Large intestine (tissue), 3 donors: ENCODE measurements around the gene CCKAR. TPM values are rescaled to one million over a fixed set of nuclear protein-coding genes. Genes with fewer than 3 reads are reported as not detected.

Experiments
- DNase-seq, 2 donors: peaks; one replicate each; pipeline versions ENCODE4 v3.0.0 to v3.0.0-alpha.2; 2013
- H3K27ac ChIP-seq: one replicate; pipeline ENCODE4 v1.5.1; 2013; ENCODE audit warnings: low read length
- H3K27me3 ChIP-seq: 2 replicates; pipeline ENCODE4 v1.6.1; 2013; ENCODE audit warnings: low read length; ENCODE audit not compliant: control insufficient read depth, insufficient read depth
- H3K36me3 ChIP-seq: 2 replicates; pipeline ENCODE4 v1.6.1; 2013; ENCODE audit warnings: low read length; ENCODE audit not compliant: control insufficient read depth, insufficient read depth
- H3K4me1 ChIP-seq: one replicate; pipeline ENCODE4 v1.6.1; 2013; ENCODE audit warnings: low read length; ENCODE audit not compliant: control insufficient read depth, insufficient read depth
- H3K4me3 ChIP-seq: one replicate; pipeline ENCODE4 v1.5.1; 2013; ENCODE audit warnings: low read length
- H3K9me3 ChIP-seq: one replicate; pipeline ENCODE4 v1.6.1; 2013; ENCODE audit warnings: mild to moderate bottlenecking, low read depth, low read length, moderate library complexity; ENCODE audit not compliant: control insufficient read depth
- WGBS: methylation state at CpG from one replicate; pipeline ENCODE4 v1.1.5; 2013; ENCODE audit warnings: low lambda C conversion rate; ENCODE audit not compliant: insufficient coverage; 5-methylcytosine and 5-hydroxymethylcytosine counted together
- polyA plus RNA-seq: library from polyadenylated mRNA; unstranded; fragments of 120-200 nt; gene quantifications from one replicate; pipeline ENCODE4 v1.2.1, GENCODE V29; 2013

The CCKAR gene
- polyA plus RNA-seq, 1 donor, result 0.52 TPM

DNA sequence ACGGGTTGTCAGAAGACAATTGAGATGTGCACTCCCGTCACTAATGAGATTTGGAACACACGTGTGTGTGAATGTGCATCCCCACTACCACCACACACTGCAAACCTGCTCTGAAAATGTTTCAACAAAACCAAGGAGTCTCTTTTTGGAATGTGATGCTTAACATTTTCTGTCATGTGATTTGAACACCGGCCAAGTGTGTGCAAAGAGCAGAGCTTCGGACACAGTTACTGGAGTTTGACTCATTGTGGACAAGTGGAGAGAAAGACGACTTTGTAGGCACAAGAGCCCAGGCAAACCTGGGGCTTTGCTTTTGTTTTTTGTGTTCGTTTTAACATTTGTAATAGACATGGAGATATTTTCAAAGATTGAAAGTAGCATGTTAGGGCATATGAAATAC is 49.2 kb downstream of the CCKAR start:
- H3K36me3 ChIP-seq, result peaks cover 12% of the 10 kb centered on the region
- no CpG with 5 or more reads among the region's 7 CpGs for WGBS
- H3K4me1 ChIP-seq, result no peaks in the 10 kb centered on the region
- DNase-seq, result no peak
- no peak overlapping the region for H3K27ac ChIP-seq
- no peaks in the 10 kb centered on the region for H3K9me3 ChIP-seq
- no peak overlapping the region for H3K4me3 ChIP-seq
- no peaks in the 10 kb centered on the region for H3K27me3 ChIP-seq

DNA sequence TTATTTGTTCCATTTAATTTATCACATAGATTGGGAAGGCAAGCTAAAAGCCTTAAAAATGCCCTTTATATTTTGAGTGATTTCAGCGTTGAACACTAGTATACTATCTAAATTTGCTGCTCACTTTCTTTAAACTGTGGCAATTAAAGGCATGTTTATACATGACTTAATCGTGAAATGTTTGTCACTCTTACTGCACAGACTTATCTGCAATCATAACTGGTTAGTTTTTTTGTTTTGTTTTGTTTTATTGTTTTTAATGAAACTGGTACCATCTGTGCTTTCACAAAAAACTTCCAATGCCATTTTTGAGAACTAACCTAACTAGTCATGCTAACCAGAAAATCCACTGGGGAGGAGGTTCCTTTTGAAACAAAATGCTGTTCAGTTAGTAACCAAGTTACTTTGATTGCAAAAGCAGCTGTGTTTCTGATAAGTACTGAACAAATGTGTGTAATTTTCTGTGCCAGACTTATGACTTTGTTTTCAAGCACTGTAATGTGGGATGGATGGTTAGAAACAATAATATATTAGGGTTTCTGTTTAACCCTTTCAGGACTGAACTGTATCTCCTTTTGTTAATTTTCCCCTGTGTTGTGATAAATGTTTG is 56.1 kb downstream of the CCKAR start:
- Histone ChIP-seq H3K9me3 (no peaks in the 10 kb centered on the region), H3K4me1 (no peaks in the 10 kb centered on the region), H3K4me3 (no peak overlapping the region), H3K27ac (no peak overlapping the region), H3K36me3 (peaks cover 29% of the 10 kb centered on the region), H3K27me3 (no peaks in the 10 kb centered on the region)
- WGBS, result 75% methylated on average over 1 of the region's 2 CpGs
- no peak for DNase-seq

DNA sequence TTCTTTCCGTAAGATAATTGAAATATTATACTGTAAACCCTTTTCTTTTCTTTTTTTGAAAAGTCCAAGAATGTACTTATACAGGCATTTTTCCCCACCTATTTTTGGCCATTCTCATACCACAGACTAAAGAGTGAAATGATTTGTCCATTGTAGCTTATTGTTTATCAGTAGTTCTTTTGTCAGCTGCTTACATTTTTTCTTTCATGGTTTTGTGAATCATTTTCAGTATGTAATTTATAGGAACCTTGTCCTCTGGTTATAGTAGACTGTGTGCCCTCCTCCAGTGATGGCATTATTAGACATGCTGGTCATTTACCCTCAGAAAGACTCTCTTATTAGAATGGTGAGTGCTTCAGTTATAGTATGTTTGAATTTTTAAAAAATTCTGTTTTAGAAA is 56.7 kb downstream of the CCKAR start:
- H3K4me3 ChIP-seq, result no peak overlapping the region
- H3K27ac ChIP-seq, result no peak overlapping the region
- no peaks in the 10 kb centered on the region for H3K27me3 ChIP-seq
- H3K36me3 ChIP-seq, result peaks cover 29% of the 10 kb centered on the region
- no peak for DNase-seq
- no peaks in the 10 kb centered on the region for H3K4me1 ChIP-seq
- 82% methylated on average over 1 of the region's 1 CpG for WGBS
- H3K9me3 ChIP-seq, result no peaks in the 10 kb centered on the region

DNA sequence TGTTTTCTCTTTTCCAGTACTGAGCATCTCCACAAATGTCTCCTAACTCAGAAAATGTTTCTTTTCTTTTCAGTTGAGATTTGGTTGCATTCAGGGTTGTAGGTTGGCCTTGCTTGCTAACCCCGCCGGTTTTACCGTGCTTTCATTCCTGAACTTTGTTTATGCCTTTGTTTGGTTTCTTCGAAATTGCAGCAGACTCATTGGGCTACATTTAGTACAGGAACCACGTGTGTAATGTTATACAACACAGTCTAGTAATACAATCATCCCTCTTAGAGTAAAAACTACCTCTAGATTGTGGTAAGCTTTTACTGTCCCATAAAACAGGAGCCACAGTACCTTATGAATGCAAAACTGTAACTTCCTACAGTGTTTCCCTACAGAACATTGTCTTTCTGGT is 57.9 kb downstream of the CCKAR start:
- Histone ChIP-seq H3K36me3 (peaks cover 30% of the 10 kb centered on the region), H3K9me3 (no peaks in the 10 kb centered on the region), H3K27me3 (no peaks in the 10 kb centered on the region), H3K4me1 (no peaks in the 10 kb centered on the region), H3K27ac (no peak overlapping the region), H3K4me3 (no peak overlapping the region)
- DNase-seq, result no peak
- WGBS, result 78% methylated on average over 3 of the region's 5 CpGs

DNA sequence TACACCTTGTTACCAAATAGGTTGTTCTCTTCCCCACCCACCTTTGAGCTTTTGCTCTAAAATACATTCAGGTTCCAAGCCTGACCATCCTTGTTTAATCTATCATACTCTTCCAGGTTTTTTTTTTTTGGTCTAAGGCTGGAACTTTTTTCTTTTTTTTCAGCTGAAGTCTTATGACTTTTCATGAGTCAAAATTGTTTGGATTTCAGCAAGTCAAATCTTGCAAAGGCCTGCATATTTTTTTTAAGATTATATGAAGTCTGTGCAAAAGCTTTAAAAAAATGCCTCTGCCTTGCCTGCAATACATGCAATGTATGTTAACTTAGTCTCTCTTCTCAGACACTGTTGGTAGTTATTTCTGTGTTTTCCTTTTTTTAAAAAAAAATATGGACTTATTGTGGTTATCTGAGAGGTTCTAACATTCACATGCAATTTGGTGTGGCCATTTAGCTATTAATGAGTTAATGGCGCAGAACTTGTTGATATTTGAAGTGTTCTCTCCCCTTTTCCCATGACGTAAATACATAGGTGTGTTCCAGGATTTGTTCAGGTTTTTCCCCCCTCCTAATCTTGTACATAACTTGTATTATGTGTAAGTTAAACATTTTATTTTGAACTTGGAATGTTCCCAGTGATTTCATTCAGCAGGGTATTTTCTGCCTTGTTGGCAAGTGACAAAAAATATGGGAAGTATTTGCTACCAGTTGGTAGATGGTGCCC is 58.7 kb downstream of the CCKAR start:
- no peaks in the 10 kb centered on the region for H3K27me3 ChIP-seq
- no peak overlapping the region for H3K4me3 ChIP-seq
- H3K27ac ChIP-seq, result no peak overlapping the region
- DNase-seq, result no peak
- 100% methylated on average over 1 of the region's 2 CpGs for WGBS
- H3K9me3 ChIP-seq, result no peaks in the 10 kb centered on the region
- peaks cover 28% of the 10 kb centered on the region for H3K36me3 ChIP-seq
- H3K4me1 ChIP-seq, result no peaks in the 10 kb centered on the region

Other genes with a start within 250 kb of the CCKAR start
- gene RBPJ, start 169.5 kb downstream of the CCKAR start, polyA plus RNA-seq, result 64.3 TPM
- gene TBC1D19, start 93.6 kb upstream of the CCKAR start, polyA plus RNA-seq, result 8.6 TPM